HG03469 (cell line): ENCODE measurements around the gene GNG7.
"Not testable (repeated sequence)": the region's sequence is repeated elsewhere in the genome, so short reads cannot be mapped to it uniquely, and the experiment has no call there.

ENCODE experiments used
- ATAC-seq: cut with Tn5 transposase; IDR thresholded peaks from one replicate; pipeline ENCODE4 v1.9.1; 2021; ENCODE audit warnings: mild to moderate bottlenecking, moderate library complexity, moderate number of reproducible peaks; ENCODE audit not compliant: unreplicated experiment

GNG7 gene

GRCh38 chr19:2606774-2607173, 95.7 kb downstream of the GNG7 start:
- ATAC-seq = not testable (repeated sequence)

- not testable (repeated sequence) for ATAC-seq
Measured at GRCh38 chr19:2605889-2606288, 96.6 kb downstream of the GNG7 start.

GRCh38 chr19:2604747-2605329, 97.7 kb downstream of the GNG7 start:
- no peak for ATAC-seq

GRCh38 chr19:2603334-2603733, 99.2 kb downstream of the GNG7 start:
- no peak for ATAC-seq

- no peak for ATAC-seq
Measured at GRCh38 chr19:2602391-2603181, 99.9 kb downstream of the GNG7 start.

GRCh38 chr19:2600914-2601870, 101.3 kb downstream of the GNG7 start:
- no peak for ATAC-seq

- no peak for ATAC-seq
Measured at GRCh38 chr19:2594319-2594718, 108.2 kb downstream of the GNG7 start.

- no peak for ATAC-seq
Measured at GRCh38 chr19:2592824-2593223, 109.7 kb downstream of the GNG7 start.

GRCh38 chr19:2591537-2592291, 110.8 kb downstream of the GNG7 start:
- ATAC-seq = no peak

- no peak for ATAC-seq
Measured at GRCh38 chr19:2590630-2591399, 111.7 kb downstream of the GNG7 start.

- no peak for ATAC-seq
Measured at GRCh38 chr19:2589441-2589840, 113.1 kb downstream of the GNG7 start.

GRCh38 chr19:2588081-2588777, 114.3 kb downstream of the GNG7 start:
- no peak for ATAC-seq

GRCh38 chr19:2587001-2587719, 115.3 kb downstream of the GNG7 start:
- no peak for ATAC-seq

GRCh38 chr19:2586196-2586595, 116.3 kb downstream of the GNG7 start:
- no peak for ATAC-seq

- no peak for ATAC-seq
Measured at GRCh38 chr19:2584002-2584401, 118.5 kb downstream of the GNG7 start.

- ATAC-seq = no peak
Measured at GRCh38 chr19:2582984-2583956, 119.2 kb downstream of the GNG7 start.

GRCh38 chr19:2580396-2580795, 122.1 kb downstream of the GNG7 start:
- ATAC-seq = not testable (repeated sequence)
